ENCODE data around the gene FCER2. TPM values are rescaled to one million over a fixed set of nuclear protein-coding genes. Genes with fewer than 3 reads are reported as not detected.

Gene FCER2
- total RNA-seq, 1 donor from 2014 or later: 0.67 TPM

DNA sequence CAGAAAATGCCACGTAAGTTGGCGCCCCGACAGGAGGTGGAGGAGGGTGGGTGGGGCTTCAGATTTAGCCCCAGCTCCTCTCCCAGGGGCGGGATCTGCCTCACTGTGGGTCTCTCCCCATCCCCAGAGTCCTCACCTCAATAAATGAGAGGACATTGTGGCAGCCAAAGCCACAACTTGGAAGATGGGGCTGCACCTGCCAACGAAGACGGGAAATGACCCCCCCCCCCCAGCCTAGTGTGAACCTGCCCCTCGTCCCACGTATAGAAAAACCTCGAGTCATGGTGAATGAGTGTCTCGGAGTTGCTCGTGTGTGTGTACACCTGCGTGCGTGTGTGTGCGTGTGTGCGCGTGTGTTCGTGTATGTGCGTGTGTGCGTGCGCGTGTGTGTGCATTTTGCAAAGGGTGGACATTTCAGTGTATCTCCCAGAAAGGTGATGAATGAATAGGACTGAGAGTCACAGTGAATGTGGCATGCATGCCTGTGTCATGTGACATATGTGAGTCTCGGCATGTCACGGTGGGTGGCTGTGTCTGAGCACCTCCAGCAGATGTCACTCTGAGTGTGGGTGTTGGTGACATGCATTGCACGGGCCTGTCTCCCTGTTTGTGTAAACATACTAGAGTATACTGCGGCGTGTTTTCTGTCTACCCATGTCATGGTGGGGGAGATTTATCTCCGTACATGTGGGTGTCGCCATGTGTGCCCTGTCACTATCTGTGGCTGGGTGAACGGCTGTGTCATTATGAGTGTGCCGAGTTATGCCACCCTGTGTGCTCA is 22.8 kb downstream of the FCER2 start:
- DNase-seq (ENCODE audit: low spot score): no peak

DNA sequence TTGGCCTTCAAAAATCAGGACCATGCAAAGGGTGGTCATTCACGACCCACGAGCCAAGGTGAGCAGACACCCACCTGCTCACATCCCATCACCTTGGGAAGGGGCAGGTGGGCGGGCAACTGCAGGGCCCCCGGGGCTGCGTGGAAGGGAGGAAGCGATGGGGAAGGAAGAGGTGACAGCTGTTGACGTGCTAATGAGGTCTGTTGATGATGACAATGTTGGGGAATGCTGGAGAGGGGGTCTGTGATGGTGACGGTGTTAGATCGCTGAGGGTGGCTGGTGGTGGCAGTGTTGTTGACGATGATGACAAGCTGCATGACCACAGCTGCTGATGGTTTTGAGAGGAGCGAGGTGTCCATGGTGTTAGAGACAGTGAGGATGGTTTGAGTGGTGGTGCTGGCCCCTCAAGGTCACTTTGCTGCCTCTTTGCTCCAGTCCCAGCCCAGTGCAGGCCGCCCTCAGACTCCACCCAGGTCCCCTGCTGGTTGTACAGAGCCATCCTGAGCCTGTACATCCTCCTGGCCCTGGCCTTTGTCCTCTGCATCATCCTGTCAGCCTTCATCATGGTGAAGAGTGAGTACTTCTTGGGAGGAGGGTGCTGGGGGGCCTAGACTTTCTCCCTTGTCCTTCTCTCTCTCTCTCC is 24.1 kb downstream of the FCER2 start:
- no peak for DNase-seq (ENCODE audit: low spot score)

DNA sequence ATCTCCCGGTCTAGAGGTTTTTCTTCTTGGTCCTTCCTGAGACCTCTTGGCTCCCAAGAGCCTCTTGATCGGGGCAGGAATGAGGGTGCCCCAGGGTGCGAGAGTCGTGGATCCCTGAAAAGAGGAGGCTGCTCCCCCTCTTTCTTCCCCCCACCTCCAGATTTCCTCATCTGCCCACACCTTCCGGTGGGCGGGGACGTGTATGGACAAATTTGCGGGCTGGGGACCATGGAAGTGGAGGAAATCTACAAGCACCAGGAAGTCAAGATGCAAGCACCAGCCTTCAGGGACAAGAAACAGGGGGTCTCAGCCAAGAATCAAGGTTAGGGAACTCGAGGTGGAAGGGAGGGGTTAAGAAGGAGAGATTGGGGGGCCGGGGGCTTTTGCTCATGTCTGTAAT is 25.1 kb downstream of the FCER2 start, which contains the start of gene MCEMP1:
Gene MCEMP1, plus strand, starts transcription at position 237 of the 400 bp plus-strand sequence. Its CDS starts 31 bp downstream, at position 268.
- DNase-seq (ENCODE audit: low spot score): no peak

DNA sequence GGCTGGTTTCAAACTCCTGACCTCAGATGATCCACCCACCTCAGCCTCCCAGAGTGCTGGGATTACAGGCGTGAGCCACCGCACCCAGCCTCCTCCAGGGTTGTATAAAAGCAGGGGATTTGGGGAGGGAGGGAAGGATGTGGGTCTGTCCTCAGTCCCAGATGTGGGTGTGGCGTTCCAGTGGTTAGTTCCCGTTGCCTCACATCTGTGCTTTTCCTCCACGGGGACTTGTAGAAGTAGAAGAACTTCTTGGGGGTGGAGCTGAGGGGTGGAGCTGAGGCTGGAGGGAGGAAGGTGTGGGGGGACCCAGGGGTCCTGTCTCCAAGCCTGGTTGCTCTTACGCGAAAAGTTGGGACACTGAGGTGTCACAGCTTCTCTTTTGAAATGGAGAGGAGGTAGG is 25.6 kb downstream of the FCER2 start:
- DNase-seq (ENCODE audit: low spot score): no peak

DNA sequence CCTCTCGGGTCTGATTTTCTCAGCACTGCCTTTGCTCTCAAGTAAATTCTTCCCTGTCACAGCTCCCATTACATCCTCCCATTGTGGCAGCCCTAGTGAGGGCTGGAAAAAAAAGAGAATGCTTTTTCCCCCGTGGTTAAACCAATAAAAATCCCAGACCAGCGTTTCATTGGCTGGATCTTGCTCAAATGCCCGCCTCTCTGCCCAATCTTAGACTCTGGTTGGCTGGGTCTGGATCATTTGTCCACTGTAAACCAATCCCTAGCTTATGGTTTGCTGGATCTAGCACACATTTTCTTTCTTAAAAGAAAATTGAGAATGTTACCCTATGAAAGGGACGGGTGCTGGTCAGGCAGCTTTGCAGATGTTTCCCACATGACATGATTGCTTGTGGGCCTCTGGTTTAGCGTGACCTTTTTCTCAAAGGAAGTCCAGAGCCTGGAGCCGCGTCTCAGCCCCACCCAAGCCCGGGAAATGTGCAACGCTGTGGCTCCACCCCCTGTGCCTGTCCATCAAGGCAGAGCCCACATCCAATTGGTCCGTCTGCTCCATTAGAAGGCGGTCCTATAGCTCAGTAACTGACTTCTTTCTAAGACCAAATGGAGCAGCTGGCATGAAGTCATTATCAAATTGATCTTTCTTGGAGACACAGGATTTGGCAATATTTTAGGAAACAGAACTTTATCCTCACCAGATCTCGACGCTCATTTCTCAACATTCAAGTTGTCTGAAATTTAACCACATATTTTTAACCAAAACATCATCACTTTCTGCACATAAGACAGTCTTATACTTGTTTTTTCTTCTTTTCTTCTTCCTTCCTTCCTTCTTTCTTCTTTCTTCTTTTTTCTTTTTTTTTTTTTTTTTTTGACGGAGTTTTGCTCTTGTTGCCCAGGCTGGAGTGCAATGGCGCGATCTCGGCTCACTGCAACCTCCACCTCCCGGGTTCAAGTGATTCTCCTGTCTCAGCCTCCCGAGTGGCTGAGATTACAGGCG is 27.6 kb downstream of the FCER2 start:
- no peak for DNase-seq (ENCODE audit: low spot score)

DNA sequence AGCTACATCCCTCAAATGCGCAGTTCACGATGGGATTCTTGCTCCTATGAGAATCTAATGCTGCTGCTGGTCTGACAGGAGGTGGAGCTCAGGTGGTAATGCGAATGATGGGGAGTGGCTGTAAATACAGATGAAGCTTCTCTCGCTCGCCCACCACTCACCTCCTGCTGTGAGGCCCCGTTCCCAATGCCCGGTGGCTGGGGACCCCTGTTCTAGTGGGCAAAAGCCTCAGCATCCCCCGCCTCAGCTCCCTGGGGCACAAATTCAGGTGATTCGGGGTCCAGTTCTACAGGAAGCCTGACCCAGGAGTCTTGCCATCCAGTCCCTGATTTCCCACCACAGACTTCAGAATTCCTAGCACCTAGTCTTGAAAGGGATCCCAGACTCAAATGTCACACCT is 29.4 kb downstream of the FCER2 start:
- DNase-seq (ENCODE audit: low spot score): no peak

DNA sequence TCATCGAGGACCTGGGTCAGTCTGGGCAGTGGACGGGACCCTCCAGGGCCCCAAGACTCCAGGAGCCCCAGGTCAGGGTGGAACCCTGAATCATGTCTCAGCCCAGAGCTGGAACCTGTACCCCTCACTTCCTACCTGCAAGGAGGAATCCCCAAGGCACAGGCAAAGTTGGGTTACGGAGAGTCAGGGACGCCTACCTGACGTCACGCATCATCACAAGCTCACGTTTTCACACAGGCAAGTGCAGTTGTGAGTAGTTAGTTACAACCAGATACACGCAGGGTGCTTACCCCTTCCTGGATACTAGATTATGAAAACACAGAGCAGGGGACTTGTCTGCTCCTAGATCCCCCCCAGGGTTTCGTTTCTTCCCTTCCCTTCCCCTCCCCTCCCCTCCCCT is 31.1 kb downstream of the FCER2 start:
- DNase-seq (ENCODE audit: low spot score): no peak

DNA sequence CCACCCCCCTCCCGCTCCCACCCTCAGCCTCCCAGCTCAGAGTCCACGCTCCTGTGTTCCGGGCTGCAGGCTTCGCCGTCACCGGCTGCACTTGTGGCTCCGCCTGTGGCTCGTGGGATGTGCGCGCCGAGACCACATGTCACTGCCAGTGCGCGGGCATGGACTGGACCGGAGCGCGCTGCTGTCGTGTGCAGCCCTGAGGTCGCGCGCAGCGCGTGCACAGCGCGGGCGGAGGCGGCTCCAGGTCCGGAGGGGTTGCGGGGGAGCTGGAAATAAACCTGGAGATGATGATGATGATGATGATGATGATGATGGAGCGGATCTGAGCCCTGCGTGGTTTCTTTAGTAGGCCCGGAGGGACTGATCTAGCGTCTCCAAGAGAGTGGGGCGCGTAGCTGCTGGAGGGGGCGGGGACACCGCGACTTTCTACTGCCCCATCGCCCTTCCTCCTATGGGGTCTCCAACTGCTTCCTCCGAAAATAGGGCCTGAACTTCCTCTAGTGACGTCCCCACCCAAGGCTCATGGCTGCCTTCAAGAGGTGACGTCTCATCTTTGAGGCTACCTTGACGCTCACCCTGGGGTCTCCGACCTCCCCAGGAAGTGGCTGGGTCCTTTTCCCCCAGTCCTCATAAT is 31.7 kb downstream of the FCER2 start:
- DNase-seq (ENCODE audit: low spot score): no peak

DNA sequence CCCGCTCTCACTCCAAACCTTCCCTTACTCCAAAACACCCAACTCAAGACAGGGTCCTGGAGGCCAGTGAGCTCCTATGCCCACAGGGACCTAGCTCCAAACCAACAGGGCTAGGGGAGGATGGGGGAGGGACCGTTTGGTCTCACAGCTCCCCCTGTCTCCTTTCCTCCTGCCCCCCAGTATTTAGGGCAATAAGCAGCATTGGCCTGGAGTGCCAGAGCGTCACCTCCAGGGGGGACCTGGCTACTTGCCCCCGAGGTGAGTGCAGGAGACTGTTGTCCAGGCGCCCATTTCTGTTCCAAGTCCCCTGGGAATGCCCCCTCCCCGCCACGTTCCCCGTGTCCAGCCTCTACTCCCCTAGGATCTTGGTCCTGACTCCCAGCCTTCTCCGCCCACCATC is 32.3 kb downstream of the FCER2 start:
- no peak for DNase-seq (ENCODE audit: low spot score)

DNA sequence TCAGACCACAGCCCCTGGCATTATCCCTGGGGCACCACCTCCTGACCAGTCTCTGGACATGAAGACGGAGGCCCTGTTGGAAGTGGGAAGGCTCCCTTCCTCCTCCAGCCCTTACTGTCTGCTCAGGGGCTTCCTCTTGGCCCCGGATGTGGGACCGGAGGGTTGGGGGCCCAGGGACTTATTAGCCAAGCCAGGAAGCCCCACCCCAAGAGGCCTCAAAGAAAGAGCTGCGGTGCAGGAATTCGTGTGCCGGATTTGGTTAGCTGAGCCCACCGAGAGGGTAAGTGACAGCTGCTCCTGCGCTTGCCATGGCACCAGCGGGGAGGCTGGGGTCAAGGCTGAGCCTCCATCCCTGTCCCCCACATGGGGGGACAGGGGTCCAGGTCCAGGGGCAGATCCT is 33.1 kb downstream of the FCER2 start, which contains the start of gene RETN:
Gene RETN, plus strand, starts transcription at position 208 of the 400 bp plus-strand sequence. CDS start 278 bp downstream, outside the sequence.
- DNase-seq (ENCODE audit: low spot score): no peak

DNA sequence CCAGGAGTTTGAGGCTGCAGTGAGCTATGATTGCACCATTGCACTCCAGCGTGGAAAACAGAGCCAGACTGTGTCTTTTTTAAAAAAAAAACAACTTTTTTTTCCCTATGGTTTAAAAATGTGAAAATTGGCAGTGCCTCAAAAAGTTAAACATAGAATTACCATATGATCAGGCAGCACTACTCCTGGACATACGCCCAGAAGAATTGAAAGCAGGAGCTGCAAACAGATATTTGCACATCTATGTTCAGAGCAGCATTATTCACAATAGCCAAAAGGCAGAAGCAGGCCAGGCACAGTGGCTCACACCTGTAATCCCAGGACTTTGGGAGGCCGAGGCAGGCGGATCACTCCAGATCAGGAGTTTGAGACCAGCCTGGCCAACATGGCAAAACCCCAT is 36.9 kb downstream of the FCER2 start:
- DNase-seq (ENCODE audit: low spot score): no peak

DNA sequence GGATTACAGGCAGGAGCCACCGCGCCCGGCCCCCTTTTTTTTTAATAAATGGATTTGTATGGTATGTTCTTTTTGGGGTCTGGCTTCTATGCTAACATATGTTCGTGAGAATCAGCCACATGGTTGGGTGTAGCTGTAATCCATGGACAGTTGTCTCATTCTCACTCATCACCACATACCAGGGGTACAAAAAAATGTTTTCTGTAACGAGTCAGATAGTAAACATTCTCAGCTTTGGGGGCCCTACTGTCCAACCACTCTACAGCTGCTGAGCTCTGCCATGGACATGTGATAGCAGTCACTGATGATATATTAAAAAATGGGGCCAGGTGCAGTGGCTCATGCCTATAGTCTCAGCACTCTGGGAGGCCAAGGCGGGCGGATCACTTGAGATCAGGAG is 38.2 kb downstream of the FCER2 start:
- DNase-seq (ENCODE audit: low spot score): no peak

DNA sequence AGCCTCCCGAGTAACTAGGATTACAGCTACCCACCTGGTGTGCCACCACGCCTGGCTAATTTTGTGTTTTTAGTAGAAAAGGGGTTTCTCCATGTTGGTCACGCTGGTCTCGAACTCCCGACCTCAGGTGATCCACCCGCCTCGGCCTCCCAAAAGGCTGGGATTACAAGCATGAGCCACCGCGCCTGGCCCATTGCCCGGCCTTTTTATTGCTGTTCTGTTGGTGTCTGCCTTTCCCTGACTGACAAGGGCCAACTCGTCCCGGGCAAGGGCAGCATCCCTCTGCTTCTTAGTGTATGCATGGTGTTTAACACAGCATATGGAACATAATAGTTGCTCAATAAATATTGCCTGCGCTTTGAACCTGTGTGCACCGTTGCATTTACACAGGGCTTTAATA is 39.3 kb downstream of the FCER2 start:
- DNase-seq (ENCODE audit: low spot score): no peak

DNA sequence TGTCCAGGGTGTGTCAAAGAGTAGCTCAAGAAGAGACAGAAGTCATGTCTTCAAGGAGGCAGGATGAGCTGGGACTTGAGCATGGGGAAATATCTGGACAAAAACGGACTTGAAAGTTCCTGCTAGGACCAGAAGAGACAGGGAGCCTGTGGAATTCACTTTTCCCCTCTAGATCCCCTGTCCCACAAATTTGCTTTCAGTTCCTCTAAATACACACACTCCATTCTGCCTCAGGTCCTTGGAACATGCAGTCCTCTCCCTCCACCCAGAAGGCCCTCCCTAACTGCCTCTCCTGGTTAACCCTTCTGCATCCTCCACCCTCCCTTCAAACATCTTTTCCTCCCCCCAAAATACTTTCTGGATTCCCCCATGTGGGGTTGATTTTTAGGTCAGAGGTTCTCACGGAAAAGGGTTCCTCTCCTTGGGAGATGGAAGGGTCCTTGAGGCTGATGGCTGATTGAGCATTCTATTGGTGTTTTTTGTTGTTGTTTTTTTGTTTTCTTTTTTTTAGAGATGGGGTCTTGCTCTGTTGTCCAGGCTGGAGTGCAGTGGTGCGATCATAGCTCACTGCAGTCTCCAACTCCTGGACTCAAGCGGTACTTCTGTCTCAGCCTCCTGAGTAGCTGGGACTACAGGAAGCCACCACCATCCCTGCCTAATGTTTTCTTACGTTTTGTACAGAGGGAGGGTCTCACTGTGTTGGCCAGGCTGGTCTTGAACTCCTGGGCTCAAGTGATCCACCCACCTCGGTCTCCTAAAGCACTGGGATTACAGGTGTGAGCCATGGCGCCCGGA is 40.0 kb downstream of the FCER2 start:
- DNase-seq (ENCODE audit: low spot score): no peak

DNA sequence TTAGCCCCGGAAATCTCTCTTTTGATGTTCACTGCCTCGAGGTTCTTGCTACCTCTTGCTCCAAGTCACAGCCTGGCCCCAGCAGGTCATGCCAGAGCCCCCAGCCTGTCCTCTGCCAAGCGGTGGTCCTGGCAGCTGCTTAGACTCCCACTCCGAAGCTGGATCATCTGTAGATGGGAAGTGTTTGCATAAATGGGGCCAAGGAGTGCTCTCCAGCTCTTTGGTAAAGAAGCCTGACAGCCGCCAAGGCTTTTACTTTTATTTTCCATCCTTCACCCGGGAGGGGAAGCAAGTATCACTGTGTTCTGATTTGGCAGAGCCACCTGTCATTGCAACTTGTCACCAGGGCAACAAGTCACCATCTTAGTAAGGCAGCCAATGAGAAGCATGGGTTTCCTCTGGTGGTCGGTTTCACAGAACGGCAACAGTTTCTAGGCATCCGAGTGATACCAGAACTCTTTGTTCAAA is 43.7 kb downstream of the FCER2 start:
- no peak for DNase-seq (ENCODE audit: low spot score)

DNA sequence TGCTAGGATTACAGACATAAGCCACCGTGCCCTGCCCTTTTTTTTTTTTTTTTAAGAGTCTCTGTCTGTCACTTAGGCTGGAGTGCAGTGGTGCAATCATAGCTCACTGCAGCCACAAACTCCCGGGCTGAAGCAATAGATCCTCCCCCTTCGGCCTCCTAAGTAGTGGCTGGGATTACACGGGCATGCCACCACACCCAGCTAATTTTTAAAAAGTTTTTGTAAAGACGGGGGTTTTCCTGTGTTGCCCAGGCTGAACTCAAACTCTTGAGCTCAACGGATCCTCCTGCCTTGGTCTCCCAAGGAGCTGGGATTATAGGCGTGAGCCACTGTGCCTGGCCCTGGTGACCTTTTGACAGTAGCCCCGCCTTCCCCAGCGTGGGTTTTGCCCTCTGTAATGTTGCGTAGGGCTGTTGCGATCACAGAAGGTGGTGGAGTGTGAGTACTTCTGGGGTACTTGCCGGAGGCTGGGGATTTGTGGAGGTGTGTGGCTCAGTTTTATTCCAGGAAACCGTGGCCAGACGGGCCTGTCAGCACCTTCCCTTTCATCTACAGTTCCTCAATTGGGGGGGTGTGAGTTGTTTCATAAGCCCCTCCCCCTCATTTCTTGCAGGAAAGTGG is 44.7 kb downstream of the FCER2 start:
- DNase-seq (ENCODE audit: low spot score): no peak

DNA sequence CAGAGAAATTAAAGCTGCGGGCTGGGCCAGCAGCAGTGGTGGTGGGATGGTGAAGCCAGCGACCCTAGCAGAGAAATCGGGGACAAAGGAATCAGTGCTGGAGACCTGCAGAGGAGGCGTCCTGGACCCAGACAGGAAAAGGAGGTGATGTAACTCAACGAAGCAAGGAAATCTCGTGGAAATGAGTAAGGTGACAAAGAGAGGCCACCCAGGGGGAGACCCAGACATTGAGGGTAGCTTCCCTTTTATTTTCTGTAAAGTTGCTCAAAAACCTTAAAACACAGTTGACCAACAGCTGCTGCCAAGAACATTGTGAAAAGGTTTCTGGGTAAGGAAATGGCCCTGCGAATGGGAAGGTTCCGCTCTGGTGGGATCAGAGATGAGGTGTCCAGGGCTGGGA is 46.4 kb downstream of the FCER2 start:
- no peak for DNase-seq (ENCODE audit: low spot score)

DNA sequence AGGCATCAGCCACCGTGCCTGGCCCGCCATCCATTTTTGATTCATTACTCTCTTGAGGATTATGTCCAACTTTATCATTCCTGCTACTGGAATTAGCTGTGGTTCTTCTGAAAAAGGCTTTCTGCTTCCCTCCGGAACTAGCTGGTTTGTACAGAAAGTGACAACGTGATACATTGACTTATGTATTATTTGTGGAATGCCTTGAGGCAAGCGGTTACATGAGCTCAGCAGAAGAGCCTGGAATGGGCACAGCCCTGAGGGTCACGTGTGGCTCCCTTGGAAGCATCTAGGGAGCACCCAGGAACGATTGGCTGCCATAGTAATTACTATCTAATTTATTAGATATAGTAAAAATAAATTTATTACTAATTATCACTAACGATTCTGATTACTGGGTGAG is 47.5 kb downstream of the FCER2 start:
- no peak for DNase-seq (ENCODE audit: low spot score)

DNA sequence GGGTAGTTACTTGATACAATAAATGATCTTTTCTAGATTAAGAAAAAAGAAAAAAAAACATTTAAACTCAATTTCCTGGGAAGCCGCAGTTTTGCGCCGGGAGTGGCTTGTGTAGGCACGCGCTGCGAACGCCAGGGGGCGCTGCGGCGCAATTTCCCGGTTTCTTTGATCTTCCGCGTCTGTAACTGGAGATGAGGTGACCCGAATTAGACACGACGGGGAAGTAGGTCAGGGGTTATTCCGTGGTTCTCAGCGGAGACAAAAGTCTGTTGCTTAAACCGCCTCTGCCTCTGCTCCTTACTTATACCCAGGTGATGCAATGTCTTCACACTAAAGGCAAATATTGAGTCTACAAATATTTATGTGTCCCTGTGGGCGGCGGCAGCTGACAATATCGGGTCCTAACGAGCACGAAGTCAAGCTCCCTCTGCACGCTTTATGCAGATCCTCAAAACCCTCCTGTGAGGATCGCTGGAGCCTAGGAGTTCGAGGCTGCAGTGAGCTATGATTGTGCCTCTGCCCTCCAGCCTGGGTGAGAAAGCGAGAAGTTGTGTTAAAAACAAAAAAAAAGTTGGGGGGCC is 49.8 kb downstream of the FCER2 start:
- peak; percentile 94 for DNase-seq (ENCODE audit: low spot score)

Measured in mesenteric fat pad (tissue), 1 donor.